GM21423 (cell line): Measurements from ENCODE around the gene CAD.
"Not testable (repeated sequence)": the region's sequence is repeated elsewhere in the genome, so short reads cannot be mapped to it uniquely, and the experiment has no call there.

ENCODE experiments used
- ATAC-seq: cut with Tn5 transposase; IDR thresholded peaks from one replicate; pipeline ENCODE4 v1.9.1; 2021; ENCODE audit warnings: mild to moderate bottlenecking, moderate library complexity; ENCODE audit not compliant: unreplicated experiment

Gene CAD

GRCh38 chr2:27217173-27218121 lies at the start of gene CAD:
Gene CAD, plus strand, starts transcription at chr2:27217369. Its CDS starts 183 bp downstream, at chr2:27217552.
- peak; percentile 84 for ATAC-seq

DNA sequence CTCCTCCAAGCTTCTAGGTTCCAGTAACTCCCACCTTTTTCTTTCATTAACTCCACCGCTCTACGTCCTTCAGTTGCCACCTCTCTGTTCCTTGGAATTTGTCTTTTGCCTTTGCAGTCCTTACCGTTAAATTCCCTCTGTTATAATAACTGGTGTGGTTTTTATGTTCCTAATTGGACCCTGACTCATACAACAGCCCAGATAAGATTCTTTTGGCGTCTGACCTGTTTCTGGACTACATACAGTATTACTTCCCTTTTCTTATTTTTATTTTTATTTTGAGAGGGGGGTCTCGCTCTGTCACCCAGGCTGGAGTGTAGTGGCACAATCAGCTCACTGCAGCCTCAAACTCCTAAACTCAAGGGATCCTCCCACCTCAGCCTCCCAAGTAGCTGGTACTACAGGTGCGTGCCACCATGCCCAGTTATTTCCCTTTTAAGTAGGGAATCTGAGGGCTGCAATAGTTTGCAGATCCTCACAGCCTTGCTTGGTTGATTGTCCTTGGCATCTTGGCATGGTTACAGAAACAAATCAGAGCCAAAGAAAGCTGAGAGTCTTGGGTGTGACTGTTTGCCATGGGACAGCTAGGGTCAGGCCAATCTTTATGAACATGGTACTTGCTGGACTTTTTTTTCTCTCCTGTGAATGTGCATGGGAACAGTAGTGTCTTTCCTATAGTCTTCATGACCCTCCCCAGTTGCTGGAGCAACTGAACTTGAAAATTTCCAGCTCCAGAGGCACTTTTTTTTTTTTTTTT lies 46.4 kb upstream of the CAD start:
- ATAC-seq, result no peak

DNA sequence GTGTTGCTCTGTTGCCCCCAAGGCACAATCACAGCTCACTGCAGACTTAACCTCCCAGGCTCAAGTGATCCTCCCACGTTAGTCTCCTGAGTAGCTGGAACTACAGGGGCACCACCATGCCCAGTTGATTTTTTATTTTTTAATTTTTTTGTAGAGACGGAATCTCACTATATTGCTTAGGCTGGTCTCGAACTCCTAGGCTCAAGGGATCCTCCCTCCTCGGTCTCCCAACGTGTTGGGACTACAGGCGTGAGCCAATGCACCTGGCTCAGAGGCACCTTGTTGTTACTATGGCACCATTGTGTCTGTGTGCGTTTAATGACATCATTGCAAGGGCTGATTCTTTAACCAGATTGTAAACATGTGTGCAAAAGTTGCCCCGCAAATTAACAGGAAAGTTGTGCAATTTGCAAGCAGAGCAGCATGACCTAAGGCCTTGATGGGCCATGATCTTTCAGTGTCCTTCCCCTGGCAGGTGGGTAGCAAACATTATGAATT lies 45.8 kb upstream of the CAD start:
- no peak for ATAC-seq

- no peak for ATAC-seq
These were observed 42.5 kb upstream of the CAD start for GRCh38 chr2:27174638-27175037.

GRCh38 chr2:27175330-27175729 lies 41.8 kb upstream of the CAD start:
- ATAC-seq, result no peak

- ATAC-seq, result not testable (repeated sequence)
These were observed 41.4 kb upstream of the CAD start for GRCh38 chr2:27175781-27176180.

- no peak for ATAC-seq
These were observed 39.5 kb upstream of the CAD start for GRCh38 chr2:27177441-27178351.

GRCh38 chr2:27178469-27178868 lies 38.7 kb upstream of the CAD start:
- ATAC-seq, result no peak

- no peak for ATAC-seq
These were observed 37.7 kb upstream of the CAD start for GRCh38 chr2:27179344-27180000.

DNA sequence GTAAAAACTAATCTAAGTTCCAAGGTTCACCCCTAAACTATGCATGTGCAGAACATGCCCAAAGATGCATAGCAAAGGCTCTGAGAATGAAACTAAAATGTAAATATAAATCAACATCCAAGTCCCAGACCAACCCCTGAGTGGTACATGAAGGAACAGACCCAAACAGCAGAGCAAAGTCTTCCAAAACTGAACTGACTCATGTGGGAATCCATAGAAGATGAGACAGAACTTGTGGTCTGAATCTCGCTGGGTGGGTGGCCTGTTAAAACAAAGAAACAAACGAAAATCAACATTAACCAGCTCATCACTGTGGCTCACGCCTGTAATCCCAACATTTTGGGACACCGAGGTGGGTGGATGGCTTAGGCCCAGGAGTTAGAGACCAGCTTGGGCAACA lies 34.8 kb upstream of the CAD start:
- no peak for ATAC-seq

DNA sequence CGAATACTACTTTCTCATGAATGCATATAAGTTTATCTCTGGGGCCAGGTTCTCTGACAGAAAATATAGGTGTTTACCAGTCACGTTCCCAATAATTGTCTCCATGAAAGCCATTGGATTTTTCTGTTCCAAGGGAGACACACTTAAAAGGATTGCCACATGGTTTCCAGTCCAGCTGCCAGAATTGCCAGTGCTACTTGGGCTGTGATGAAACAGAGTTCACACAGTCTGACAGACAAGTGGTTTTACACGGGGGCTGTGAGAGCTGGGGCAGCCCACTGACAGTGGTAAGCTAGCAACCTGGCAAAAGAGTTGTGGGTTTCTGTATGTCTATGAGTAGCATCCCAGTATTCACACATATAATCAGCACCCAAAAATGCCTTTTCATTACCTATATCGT lies 33.1 kb upstream of the CAD start:
- no peak for ATAC-seq

DNA sequence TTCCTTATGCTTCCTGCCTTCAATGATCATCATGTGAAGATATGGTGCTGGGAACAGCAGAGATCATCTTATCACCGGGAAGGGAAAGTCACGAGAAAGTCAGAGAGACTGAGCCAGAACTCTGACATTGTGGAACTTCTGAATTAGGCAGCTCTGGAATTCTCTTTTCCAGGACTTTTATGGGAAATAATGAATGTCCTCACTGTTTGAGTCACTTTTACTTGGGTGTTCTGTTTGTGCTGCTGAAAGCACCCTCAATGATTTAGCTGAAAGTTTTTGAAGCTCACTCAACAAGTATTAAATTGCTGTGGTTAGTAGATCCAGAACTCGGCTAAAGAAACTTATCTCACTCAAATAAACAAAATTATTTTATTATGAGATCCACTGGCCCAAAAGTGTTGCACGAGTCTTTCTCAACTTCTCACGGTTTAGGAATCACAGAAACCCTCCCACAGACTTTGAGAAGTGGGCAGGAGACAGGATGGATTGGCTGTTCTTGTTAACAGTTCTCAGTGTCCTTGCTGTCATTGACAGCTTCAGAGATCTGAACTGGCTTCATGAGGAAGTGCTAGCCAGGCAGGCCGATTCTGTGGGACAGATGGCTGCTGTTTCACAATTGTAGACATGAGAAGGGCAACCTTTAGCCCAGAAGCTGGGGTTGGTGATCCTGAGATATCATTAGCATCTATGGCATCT lies 31.7 kb upstream of the CAD start:
- no peak for ATAC-seq

- no peak for ATAC-seq
These were observed 30.4 kb upstream of the CAD start for GRCh38 chr2:27186613-27187345.

DNA sequence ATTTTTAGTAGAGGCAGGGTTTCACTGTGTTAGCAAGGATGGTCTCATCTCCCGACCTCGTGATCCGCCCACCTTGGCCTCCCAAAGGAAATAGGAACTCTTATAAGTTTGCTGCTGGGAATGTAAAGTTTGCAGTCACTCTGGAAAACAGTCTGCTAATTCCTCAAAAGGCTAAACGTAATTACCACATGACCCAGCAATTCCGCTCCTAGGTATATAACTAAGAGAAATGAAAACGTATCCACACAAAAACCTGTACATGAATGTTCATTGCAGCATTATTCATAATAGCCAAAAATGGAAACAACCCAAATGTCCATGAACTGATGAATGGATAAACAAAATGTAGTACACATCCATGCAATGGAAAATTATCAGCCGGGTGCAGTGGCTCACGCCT lies 27.2 kb upstream of the CAD start:
- no peak for ATAC-seq

DNA sequence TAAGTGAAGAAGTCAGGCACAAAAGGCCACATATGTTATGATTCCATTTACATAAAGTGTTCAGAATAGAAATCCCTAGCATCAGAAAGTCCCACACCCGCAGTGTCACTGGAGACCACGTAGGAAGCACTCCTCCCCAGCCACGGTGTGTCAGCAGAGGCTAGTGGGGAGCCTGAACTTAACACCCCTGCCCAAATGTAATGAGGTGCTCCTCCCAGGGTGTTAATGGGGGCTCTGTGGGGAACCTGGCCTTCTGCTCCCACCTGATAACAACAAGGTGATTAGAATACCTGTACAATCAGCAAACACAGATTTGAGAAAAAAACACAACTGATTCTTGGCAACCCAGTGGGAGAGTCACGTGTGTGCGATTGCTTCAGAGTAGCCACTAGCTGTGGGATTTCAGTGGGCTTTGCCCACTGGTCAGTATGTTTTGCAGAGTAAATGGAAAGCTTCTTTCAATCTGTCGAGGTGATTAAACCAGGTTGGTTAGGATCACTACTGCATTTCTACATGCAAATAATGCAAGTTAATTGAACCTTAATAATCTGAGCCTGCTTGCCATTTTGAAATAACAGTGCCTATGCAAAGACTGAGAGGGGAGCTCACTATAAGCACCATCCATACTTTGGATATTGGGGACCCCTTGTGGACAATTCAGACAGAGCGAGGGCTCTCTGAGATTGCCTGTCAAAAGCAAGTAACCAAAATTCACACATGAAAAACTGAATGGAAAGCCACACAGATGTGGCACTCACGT lies 25.9 kb upstream of the CAD start:
- no peak for ATAC-seq

DNA sequence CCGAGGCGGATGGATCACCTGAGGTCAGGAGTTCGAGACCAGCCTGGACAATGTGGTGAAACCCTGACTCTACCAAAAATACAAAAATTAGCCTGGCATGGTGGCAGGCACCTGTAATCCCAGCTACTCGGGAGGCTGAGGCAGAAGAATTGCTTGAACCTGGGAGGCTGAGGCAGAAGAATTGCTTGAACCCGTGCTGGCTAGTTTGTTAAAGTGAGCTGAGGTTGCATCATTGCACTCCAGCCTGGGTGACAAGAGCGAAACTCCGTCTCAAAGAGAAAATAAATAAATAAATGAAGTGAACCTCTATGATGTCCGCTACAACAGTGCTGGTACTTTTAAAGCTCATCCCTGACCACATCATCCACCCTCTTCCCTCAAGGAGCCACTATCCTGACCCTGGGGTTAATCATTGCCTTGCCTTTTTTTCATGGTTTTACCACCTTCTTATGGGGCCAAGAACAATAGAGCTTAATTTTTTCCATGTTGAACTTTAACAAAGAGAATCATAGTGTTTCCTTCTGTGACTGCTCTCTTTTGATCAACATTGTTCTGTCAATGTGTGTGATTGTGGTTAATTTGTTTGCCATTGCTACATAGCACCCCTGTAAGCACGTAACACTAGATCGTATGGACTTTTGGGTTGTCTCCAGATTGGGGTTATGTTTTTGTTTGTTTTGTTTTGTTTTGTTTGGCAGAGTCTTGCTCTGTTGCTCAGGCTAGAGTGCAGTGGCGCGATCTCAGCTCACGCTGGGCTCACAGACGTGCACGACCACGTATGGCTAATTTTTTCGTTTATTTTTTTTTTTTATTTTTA lies 22.4 kb upstream of the CAD start:
- ATAC-seq, result no peak

DNA sequence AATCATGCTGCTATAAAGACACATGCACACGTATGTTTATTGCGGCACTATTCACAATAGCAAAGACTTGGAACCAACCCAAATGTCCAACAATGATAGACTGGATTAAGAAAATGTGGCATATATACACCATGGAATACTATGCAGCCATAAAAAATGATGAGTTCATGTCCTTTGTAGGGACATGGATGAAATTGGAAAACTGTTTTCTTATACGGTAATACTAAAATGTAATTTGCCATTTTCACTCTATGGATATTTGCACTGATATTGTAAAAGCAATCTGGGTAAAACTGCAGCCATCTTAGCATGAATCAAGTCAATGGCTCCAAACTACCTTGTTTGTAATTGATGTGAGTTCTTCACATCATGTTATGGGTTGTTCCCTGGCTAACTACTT lies 21.4 kb upstream of the CAD start:
- not testable (repeated sequence) for ATAC-seq
